K562 (cell line): Measurements from ENCODE around the gene COG3. TPM values are rescaled to one million over a fixed set of nuclear protein-coding genes. Genes with fewer than 3 reads are reported as not detected.

Experiments used
- ATAC-seq: fragments of 200-7000 bp; cut with Tn5 transposase; 3 replicates; pipeline ENCODE4 v1.9.1; 2020; ENCODE audit warnings: moderate library complexity
- BruUV-seq: library from RNA; stranded (reverse); fragments of 400-500 nt; replicated peaks from 2 replicates; lab custom pipeline; 2021; lab: Mats Ljungman, UMichigan
- CTCF ChIA-PET: fragments of 300-600 bp; formaldehyde crosslinking; extraction: SDS; loops from one replicate; lab custom pipeline; 2021; ENCODE audit warnings: low intra/inter-chr PET ratio; lab: Yijun Ruan, JAX
- POLR2A ChIA-PET: fragments of 300-600, 350-650 bp; sonication (Branson Sonifier 250); formaldehyde crosslinking; extraction: SDS; loops from one replicate; lab custom pipeline; 2021; ENCODE audit warnings: antibody characterized with exemption, inconsistent platforms; lab: Yijun Ruan, JAX
- DNase-seq, 4 experiments: peaks; one replicate each; pipeline versions ENCODE4 v3.0.0 to v3.0.0-alpha.2; 2011 to 2018; ENCODE audit warnings: low spot score in 3 of 4, mixed read lengths in 3 of 4; ENCODE audit errors: extremely low read depth in 1 of 4
- FAIRE-seq: peaks from 2 replicates; lab custom pipeline; 2011; peaks lifted over from hg19 to GRCh38; lab: Jason Lieb, UNC
- H2AFZ ChIP-seq: 2 replicates; pipeline ENCODE4 v1.6.0; 2011; ENCODE audit warnings: low read depth, low read length, control low read depth, inconsistent platforms
- H3K27ac ChIP-seq: fragments of 200-600 bp; 3 replicates; pipeline ENCODE4 v1.8.0; 2011; ENCODE audit warnings: low read depth, mild to moderate bottlenecking, control low read depth, inconsistent platforms, low read length, moderate library complexity, mixed read lengths; ENCODE audit errors: extremely low read depth
- H3K27me3 ChIP-seq, 2 experiments: fragments of 300-600 bp in 1 of 2; 2 replicates in 1 of 2; 3 replicates in 1 of 2; pipeline versions ENCODE4 v1.6.0 to v1.8.0; 2011; ENCODE audit warnings: inconsistent platforms in 2 of 2, low read length in 2 of 2, mild to moderate bottlenecking in 1 of 2, mixed read lengths in 1 of 2, moderate library complexity in 1 of 2; ENCODE audit not compliant: control insufficient read depth in 2 of 2, insufficient read depth in 2 of 2
- H3K36me3 ChIP-seq: fragments of 300-600 bp; 3 replicates; pipeline ENCODE4 v1.8.0; 2011; ENCODE audit warnings: mild to moderate bottlenecking, low read length, inconsistent platforms; ENCODE audit not compliant: control insufficient read depth, insufficient read depth
- H3K4me1 ChIP-seq, 2 experiments: fragments of 200-600 bp in 1 of 2; replicated peaks in 1 of 2; 2 replicates in 1 of 2; 3 replicates in 1 of 2; pipeline versions ENCODE4 v1.5.1 to v1.8.0; 2011; ENCODE audit warnings: inconsistent platforms in 2 of 2, low read length in 2 of 2, mild to moderate bottlenecking in 1 of 2, mixed read lengths in 1 of 2, moderate library complexity in 1 of 2; ENCODE audit not compliant: control insufficient read depth in 2 of 2, insufficient read depth in 2 of 2
- H3K4me2 ChIP-seq: 2 replicates; pipeline ENCODE4 v1.6.1; 2011; ENCODE audit warnings: low read length, control low read depth, inconsistent platforms, mixed read lengths; ENCODE audit not compliant: insufficient read depth
- H3K4me3 ChIP-seq: fragments of 200-600 bp; sonication (generic), shearing (Covaris generic); 2 replicates; pipeline ENCODE4 v1.5.1; 2016; ENCODE audit warnings: control low read depth, inconsistent platforms
- H3K79me2 ChIP-seq: fragments of 200-600 bp; 3 replicates; pipeline ENCODE4 v1.8.0; 2011; ENCODE audit warnings: low read length, inconsistent platforms; ENCODE audit not compliant: control insufficient read depth, insufficient read depth
- H3K9ac ChIP-seq, 2 experiments: 2 replicates each; pipeline versions ENCODE4 v1.6.0 to v1.6.1; 2011; ENCODE audit warnings: low read depth in 2 of 2, low read length in 2 of 2, control low read depth in 1 of 2, inconsistent platforms in 1 of 2, mild to moderate bottlenecking in 1 of 2, mixed read lengths in 1 of 2; ENCODE audit not compliant: insufficient read depth in 1 of 2
- H3K9me1 ChIP-seq: one replicate; pipeline ENCODE4 v1.6.0; 2011; ENCODE audit warnings: inconsistent platforms, mild to moderate bottlenecking, low read length, moderate library complexity; ENCODE audit not compliant: control insufficient read depth, insufficient read depth
- H3K9me3 ChIP-seq: replicated peaks from 2 replicates; pipeline ENCODE4 v1.5.1; 2011; ENCODE audit warnings: low read depth, low read length, inconsistent platforms; ENCODE audit not compliant: control insufficient read depth, insufficient read depth
- H4K20me1 ChIP-seq: replicated peaks from 2 replicates; pipeline ENCODE4 v1.6.1; 2011; ENCODE audit warnings: low read length, inconsistent platforms, mixed read lengths; ENCODE audit not compliant: control insufficient read depth, insufficient read depth
- ARNT ChIP-seq, 2 experiments: fragments of 450-650 bp; IDR thresholded peaks; 2 replicates each; pipeline ENCODE4 v1.6.1; 2016; ENCODE audit warnings: mild to moderate bottlenecking in 1 of 2
- BACH1 ChIP-seq: fragments of 200-800 bp; sonication (Bioruptor generic); IDR thresholded peaks from 2 replicates; pipeline ENCODE4 v1.6.1; 2016; ENCODE audit warnings: missing genetic modification characterization, missing compliant biosample characterization
- DACH1 ChIP-seq: fragments of 450-650 bp; IDR thresholded peaks from 2 replicates; pipeline ENCODE4 v1.6.1; 2018; ENCODE audit not compliant: partially characterized antibody
- JUN ChIP-seq, 2 experiments: sonication (generic) in 1 of 2; formaldehyde crosslinking in 1 of 2; IDR thresholded peaks; 2 replicates each; pipeline versions ENCODE4 v1.6.1 to v1.8.0; 2012 to 2022; ENCODE audit warnings: borderline replicate concordance in 2 of 2, mild to moderate bottlenecking in 2 of 2, improper control_type of control experiment in 1 of 2, low read depth in 1 of 2, low read length in 1 of 2, missing genetic modification reagents in 1 of 2
- NFIC ChIP-seq: fragments of 450-650 bp; IDR thresholded peaks from 2 replicates; pipeline ENCODE4 v1.6.1; 2017; ENCODE audit warnings: mild to moderate bottlenecking, inconsistent platforms
- ZNF197 ChIP-seq: fragments of 200-800 bp; sonication (Bioruptor generic); IDR thresholded peaks from 2 replicates; pipeline ENCODE4 v1.6.1; 2016; ENCODE audit warnings: low read depth, missing genetic modification characterization, missing compliant biosample characterization
- ZNF589 ChIP-seq: fragments of 200-800 bp; sonication (Bioruptor generic); IDR thresholded peaks from 2 replicates; pipeline ENCODE4 v1.6.1; 2016; ENCODE audit warnings: low read depth, missing genetic modification characterization, missing compliant biosample characterization
- WGBS: fragments of 100-300 bp; shearing (Covaris generic); methylation state at CpG from one replicate; pipeline ENCODE4 v1.1.6; 2016; ENCODE audit warnings: low coverage, mixed read lengths; ENCODE audit not compliant: insufficient coverage; ENCODE audit errors: missing lambda C conversion rate; 5-methylcytosine and 5-hydroxymethylcytosine counted together
- in situ Hi-C: fragments of 300-500 bp; cut with MboI; formaldehyde crosslinking; loops from 4 replicates; pipeline ENCODE4 v1.15.0; 2018; ENCODE audit warnings: inconsistent platforms, mixed read lengths
- intact Hi-C: fragments of 100-400 bp; cut with micrococcal nuclease; formaldehyde crosslinking; loops from 2 replicates; pipeline ENCODE4 v1.14.2; 2022
- polyA plus RNA-seq, 8 experiments: library from polyadenylated mRNA; depleted of rRNA in 4 of 8; stranded (reverse) in 5 of 8; unstranded in 3 of 8; fragments of >200 nt; fragmentation: Nextera tagmentation in 2 of 8; fragmentation: Illumina TruSeq in 1 of 8; extraction: Ambion mirVana in 2 of 8; extraction: Trizol in 1 of 8; gene quantifications; 2 replicates each; pipeline versions ENCODE4 v1.2.1 to v1.2.3, GENCODE V29; 2011 to 2014; ENCODE audit warnings: inconsistent platforms in 1 of 8, missing spikeins in 1 of 8
- total RNA-seq, 7 experiments: library from RNA; depleted of rRNA in 6 of 7; stranded (reverse); fragments of >200 nt in 6 of 7; fragmentation: Illumina TruSeq in 2 of 7; extraction: Trizol in 2 of 7; gene quantifications; 2 replicates each; pipeline versions ENCODE4 v1.2.1 to v1.2.3, GENCODE V29; 2011 to 2021; ENCODE audit warnings: low replicate concordance in 1 of 7
- TF ChIP-seq, protein P1 (sequence below): fragments of 450-650 bp; IDR thresholded peaks from 2 replicates; pipeline ENCODE4 v1.6.1; 2017; ENCODE audit warnings: antibody characterized with exemption, mild to moderate bottlenecking
- TF ChIP-seq, protein P2 (sequence below), 3 experiments: IDR thresholded peaks in 2 of 3; conservative IDR thresholded peaks in 1 of 3; 2 replicates each; pipeline ENCODE4 v1.5.1; 2011 to 2012; ENCODE audit warnings: low read length in 3 of 3, mild to moderate bottlenecking in 3 of 3, control low read depth in 2 of 3, improper control_type of control experiment in 1 of 3, inconsistent platforms in 1 of 3, low read depth in 1 of 3, mixed read lengths in 1 of 3, moderate library complexity in 1 of 3; ENCODE audit not compliant: insufficient read depth in 2 of 3
- TF ChIP-seq, protein P3 (sequence below): sonication (generic); formaldehyde crosslinking; IDR thresholded peaks from 2 replicates; pipeline ENCODE4 v1.8.0; 2022; ENCODE audit warnings: mild to moderate bottlenecking, missing genetic modification reagents

COG3 gene
- total and polyA plus RNA-seq, 9 of the 15 experiments (the other 6 are each of a cell fraction or from before 2014, with no cell fraction given): 3.9 to 22.9 (median 14.5) TPM

DNA sequence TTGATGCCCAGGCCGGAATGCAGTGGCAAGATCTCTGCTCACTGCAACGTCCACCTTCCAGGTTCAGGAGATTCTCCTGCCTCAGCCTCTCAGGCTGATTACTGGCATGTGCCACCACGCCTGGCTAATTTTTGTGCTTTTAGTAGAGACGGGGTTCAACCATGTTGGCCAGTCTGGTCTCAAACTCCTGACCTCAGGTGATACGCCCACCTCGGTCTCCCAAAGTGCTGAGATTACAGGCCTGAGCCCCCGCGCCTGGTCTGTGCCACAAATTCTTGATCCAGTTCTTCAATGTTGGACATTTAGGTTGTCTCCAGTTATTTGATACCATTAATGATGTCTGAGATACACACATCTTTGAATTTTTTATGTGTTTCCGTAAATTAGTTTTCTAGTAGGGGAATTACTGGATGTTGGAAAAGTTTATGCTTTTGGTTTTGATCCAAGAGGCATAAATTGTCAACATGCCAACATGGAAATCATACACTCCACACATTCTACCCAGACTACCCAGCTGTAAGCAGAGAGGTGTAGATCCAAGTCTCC, 525 bp upstream of the COG3 start:
- Histone ChIP-seq H3K27ac (peak overlapping the region; percentile 87), H3K4me1 (peaks cover 0 to 9% of the 10 kb centered on the region in 2 experiments; a peak in 3 of 5 replicates), H3K4me2 (peak overlapping the region; percentile 95), H3K9me3 (no peaks in the 10 kb centered on the region), H3K9ac (peak overlapping the region; percentile 3 to 93; a peak in 2 of 4 replicates), H3K4me3 (peak overlapping the region; percentile 93), H3K36me3 (peaks cover 7% of the 10 kb centered on the region; the same call in 2 of the 3 replicates), H2AFZ (peak overlapping the region; percentile 93), H3K9me1 (no peaks in the 10 kb centered on the region), H3K79me2 (peaks cover 38% of the 10 kb centered on the region), H3K27me3 (no peaks in the 10 kb centered on the region), H4K20me1 (peaks cover 7% of the 10 kb centered on the region; the same call in 1 of the 2 replicates)
- BruUV-seq: no TSS peak
- WGBS: 77% methylated on average over 7 of the region's 9 CpGs
- no peak for ATAC-seq
- no peak for DNase-seq
- ChIA-PET POLR2A (interaction anchor here (0.7 to 1.7 kb wide), 6 partner anchors 16 to 122 kb away, joined by 3 to 4 read pairs (median 4); partner anchors contain the start of gene SLC25A30), CTCF (no interaction called here)
- no peak for FAIRE-seq
- intact Hi-C loops (loop anchor here (2.0 to 10.0 kb wide), 2 partner anchors 45 to 89 kb away; partner anchors contain the start of gene SLC25A30), in situ Hi-C loops (no loop called here)
- peak; percentile 14 for TF ChIP-seq DACH1
- TF ChIP-seq, protein P1, sequence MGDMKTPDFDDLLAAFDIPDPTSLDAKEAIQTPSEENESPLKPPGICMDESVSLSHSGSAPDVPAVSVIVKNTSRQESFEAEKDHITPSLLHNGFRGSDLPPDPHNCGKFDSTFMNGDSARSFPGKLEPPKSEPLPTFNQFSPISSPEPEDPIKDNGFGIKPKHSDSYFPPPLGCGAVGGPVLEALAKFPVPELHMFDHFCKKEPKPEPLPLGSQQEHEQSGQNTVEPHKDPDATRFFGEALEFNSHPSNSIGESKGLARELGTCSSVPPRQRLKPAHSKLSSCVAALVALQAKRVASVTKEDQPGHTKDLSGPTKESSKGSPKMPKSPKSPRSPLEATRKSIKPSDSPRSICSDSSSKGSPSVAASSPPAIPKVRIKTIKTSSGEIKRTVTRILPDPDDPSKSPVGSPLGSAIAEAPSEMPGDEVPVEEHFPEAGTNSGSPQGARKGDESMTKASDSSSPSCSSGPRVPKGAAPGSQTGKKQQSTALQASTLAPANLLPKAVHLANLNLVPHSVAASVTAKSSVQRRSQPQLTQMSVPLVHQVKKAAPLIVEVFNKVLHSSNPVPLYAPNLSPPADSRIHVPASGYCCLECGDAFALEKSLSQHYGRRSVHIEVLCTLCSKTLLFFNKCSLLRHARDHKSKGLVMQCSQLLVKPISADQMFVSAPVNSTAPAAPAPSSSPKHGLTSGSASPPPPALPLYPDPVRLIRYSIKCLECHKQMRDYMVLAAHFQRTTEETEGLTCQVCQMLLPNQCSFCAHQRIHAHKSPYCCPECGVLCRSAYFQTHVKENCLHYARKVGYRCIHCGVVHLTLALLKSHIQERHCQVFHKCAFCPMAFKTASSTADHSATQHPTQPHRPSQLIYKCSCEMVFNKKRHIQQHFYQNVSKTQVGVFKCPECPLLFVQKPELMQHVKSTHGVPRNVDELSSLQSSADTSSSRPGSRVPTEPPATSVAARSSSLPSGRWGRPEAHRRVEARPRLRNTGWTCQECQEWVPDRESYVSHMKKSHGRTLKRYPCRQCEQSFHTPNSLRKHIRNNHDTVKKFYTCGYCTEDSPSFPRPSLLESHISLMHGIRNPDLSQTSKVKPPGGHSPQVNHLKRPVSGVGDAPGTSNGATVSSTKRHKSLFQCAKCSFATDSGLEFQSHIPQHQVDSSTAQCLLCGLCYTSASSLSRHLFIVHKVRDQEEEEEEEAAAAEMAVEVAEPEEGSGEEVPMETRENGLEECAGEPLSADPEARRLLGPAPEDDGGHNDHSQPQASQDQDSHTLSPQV: 0 out of 2 replicates have a peak, but pooled peaks have one; percentile 20
- peak; percentile 59 for TF ChIP-seq NFIC
- TF ChIP-seq ZNF197 (CRISPR knock-in tag): 0 out of 2 replicates have a peak, but pooled peaks have one; percentile 53
- TF ChIP-seq BACH1: 0 out of 2 replicates have a peak, but pooled peaks have one; percentile 21
- peak; percentile 36; the same call in 1 of the 2 replicates for TF ChIP-seq ZNF589 (CRISPR knock-in tag)
- TF ChIP-seq, protein P2, sequence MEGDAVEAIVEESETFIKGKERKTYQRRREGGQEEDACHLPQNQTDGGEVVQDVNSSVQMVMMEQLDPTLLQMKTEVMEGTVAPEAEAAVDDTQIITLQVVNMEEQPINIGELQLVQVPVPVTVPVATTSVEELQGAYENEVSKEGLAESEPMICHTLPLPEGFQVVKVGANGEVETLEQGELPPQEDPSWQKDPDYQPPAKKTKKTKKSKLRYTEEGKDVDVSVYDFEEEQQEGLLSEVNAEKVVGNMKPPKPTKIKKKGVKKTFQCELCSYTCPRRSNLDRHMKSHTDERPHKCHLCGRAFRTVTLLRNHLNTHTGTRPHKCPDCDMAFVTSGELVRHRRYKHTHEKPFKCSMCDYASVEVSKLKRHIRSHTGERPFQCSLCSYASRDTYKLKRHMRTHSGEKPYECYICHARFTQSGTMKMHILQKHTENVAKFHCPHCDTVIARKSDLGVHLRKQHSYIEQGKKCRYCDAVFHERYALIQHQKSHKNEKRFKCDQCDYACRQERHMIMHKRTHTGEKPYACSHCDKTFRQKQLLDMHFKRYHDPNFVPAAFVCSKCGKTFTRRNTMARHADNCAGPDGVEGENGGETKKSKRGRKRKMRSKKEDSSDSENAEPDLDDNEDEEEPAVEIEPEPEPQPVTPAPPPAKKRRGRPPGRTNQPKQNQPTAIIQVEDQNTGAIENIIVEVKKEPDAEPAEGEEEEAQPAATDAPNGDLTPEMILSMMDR (IDR thresholded peaks at IDR 0.05 in 2 of 3, conservative IDR thresholded peaks at IDR 0.05 in 1 of 3; ENCODE audit: insufficient read depth in 2 of 3, low read depth in 1 of 3, low read length in 3 of 3): peak in 2 of 3 experiments; percentile 8 to 26; a peak in 1 of 6 replicates
- no peak for TF ChIP-seq JUN (IDR thresholded peaks at IDR 0.05; ENCODE audit: borderline replicate concordance, low read depth, low read length)
- TF ChIP-seq JUN (CRISPR knock-in tag; IDR thresholded peaks at IDR 0.05; ENCODE audit: borderline replicate concordance): 0 out of 2 replicates have a peak, but pooled peaks have one; percentile 5
- TF ChIP-seq ARNT (IDR thresholded peaks at IDR 0.05): 0 out of 4 replicates have a peak, but pooled peaks of 1 of the 2 experiments have one; percentile 22
- TF ChIP-seq, protein P3, sequence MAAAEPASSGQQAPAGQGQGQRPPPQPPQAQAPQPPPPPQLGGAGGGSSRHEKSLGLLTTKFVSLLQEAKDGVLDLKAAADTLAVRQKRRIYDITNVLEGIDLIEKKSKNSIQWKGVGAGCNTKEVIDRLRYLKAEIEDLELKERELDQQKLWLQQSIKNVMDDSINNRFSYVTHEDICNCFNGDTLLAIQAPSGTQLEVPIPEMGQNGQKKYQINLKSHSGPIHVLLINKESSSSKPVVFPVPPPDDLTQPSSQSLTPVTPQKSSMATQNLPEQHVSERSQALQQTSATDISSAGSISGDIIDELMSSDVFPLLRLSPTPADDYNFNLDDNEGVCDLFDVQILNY (CRISPR knock-in tag): no peak
